Activated T-helper 2 cell treated with anti-CD3 and anti-CD28 coated beads, Interferon-gamma antibody, Interleukin-2, Interleukin-4, amounts not matched to agents 10 μg/mL and 5 μg/mL and 100 μg/mL, durations not matched to agents 14 hours and 24 hours and 36 hours (primary cell): ENCODE results near the gene GH2. TPM values are rescaled to one million over a fixed set of nuclear protein-coding genes. Genes with fewer than 3 reads are reported as not detected.

ENCODE experiments used
- DNase-seq: peaks from one replicate; pipeline ENCODE4 v3.0.0; 2021; ENCODE audit warnings: low spot score
- H3K27ac Mint-ChIP-seq: one replicate; pipeline ENCODE4 v1.8.0; 2021; ENCODE audit warnings: mixed read lengths
- H3K27me3 Mint-ChIP-seq: one replicate; pipeline ENCODE4 v1.8.0; 2021; ENCODE audit warnings: low read depth, mixed read lengths
- H3K36me3 Mint-ChIP-seq: one replicate; pipeline ENCODE4 v1.8.0; 2021; ENCODE audit warnings: low read depth, mixed read lengths
- H3K4me1 Mint-ChIP-seq: one replicate; pipeline ENCODE4 v1.8.0; 2021; ENCODE audit warnings: low read depth, mixed read lengths
- H3K4me3 Mint-ChIP-seq: one replicate; pipeline ENCODE4 v1.8.0; 2021; ENCODE audit warnings: low read depth, mild to moderate bottlenecking, moderate library complexity, mixed read lengths
- H3K9me3 Mint-ChIP-seq: one replicate; pipeline ENCODE4 v1.8.0; 2021; ENCODE audit warnings: mixed read lengths
- intact Hi-C: fragments of 100-400 bp; cut with micrococcal nuclease; formaldehyde crosslinking; loops from one replicate; pipeline ENCODE4 v1.15.1; 2023
- total RNA-seq: library from RNA; stranded (reverse); gene quantifications from 2 replicates; pipeline ENCODE4 v1.2.3, GENCODE V29; 2022

The GH2 gene
- total RNA-seq, 1 donor from 2014 or later = not detected

- H3K4me1 Mint-ChIP-seq = peaks cover 52% of the 10 kb centered on the region
- intact Hi-C loops = no loop called here
- H3K4me3 Mint-ChIP-seq = no peak overlapping the region
- no peak for DNase-seq
- no peak overlapping the region for H3K27ac Mint-ChIP-seq
- peaks cover 98% of the 10 kb centered on the region for H3K36me3 Mint-ChIP-seq
- no peaks in the 10 kb centered on the region for H3K9me3 Mint-ChIP-seq
- no peaks in the 10 kb centered on the region for H3K27me3 Mint-ChIP-seq
Measured at GRCh38 chr17:63830278-63830677, 51.5 kb downstream of the GH2 start.

Other genes with a start within 250 kb of the GH2 start
- gene LIMD2, start 181.8 kb downstream of the GH2 start, total RNA-seq = 178 and 182 TPM in 2 replicates
- gene STRADA, start 140.1 kb downstream of the GH2 start, total RNA-seq = 54.0 and 57.4 TPM in 2 replicates
- 70.0 and 73.7 TPM in 2 replicates for gene CCDC47, start 108.3 kb downstream of the GH2 start, total RNA-seq
- gene DDX42, start 107.8 kb downstream of the GH2 start, total RNA-seq = 138 and 144 TPM in 2 replicates
- gene PSMC5, start 54.5 kb downstream of the GH2 start, total RNA-seq = 185 and 204 TPM in 2 replicates
- 75.0 and 80.7 TPM in 2 replicates for gene FTSJ3, start 54.3 kb downstream of the GH2 start, total RNA-seq
- gene SMARCD2, start 39.3 kb downstream of the GH2 start, total RNA-seq = 129 and 130 TPM in 2 replicates
- not detected in 2 replicates for gene CSH2, start 8.3 kb downstream of the GH2 start, total RNA-seq
- gene CSH1, start 14.6 kb upstream of the GH2 start, total RNA-seq = not detected in 2 replicates
- gene CSHL1, start 29.3 kb upstream of the GH2 start, total RNA-seq = not detected in 2 replicates
- not detected in 2 replicates for gene GH1, start 36.9 kb upstream of the GH2 start, total RNA-seq
- gene CD79B, start 50.4 kb upstream of the GH2 start, total RNA-seq = 28.8 and 33.2 TPM in 2 replicates
- 0.11 and 0.14 TPM in 2 replicates for gene SCN4A, start 91.0 kb upstream of the GH2 start, total RNA-seq
- gene PRR29, start 116.4 kb upstream of the GH2 start, total RNA-seq = 0.14 and 0.18 TPM in 2 replicates
- gene ICAM2, start 138.7 kb upstream of the GH2 start, total RNA-seq = 83.2 and 85.6 TPM in 2 replicates
- 91.0 and 93.4 TPM in 2 replicates for gene ERN1, start 248.2 kb upstream of the GH2 start, total RNA-seq